Nephron (organoid): ENCODE results near the gene GPR25.
A peak's percentile ranks its signal among the peaks of the same experiment; 100 is the strongest.
"Not testable (repeated sequence)": the region's sequence is repeated elsewhere in the genome, so short reads cannot be mapped to it uniquely, and the experiment has no call there.

Experiments
- H3K27ac Mint-ChIP-seq, 3 experiments: 2 replicates each; pipeline ENCODE4 v1.8.0; 2020; ENCODE audit warnings: mixed read lengths in 3 of 3, mild to moderate bottlenecking in 2 of 3, moderate library complexity in 1 of 3
- H3K27me3 Mint-ChIP-seq: 2 replicates; pipeline ENCODE4 v1.8.0; 2021; ENCODE audit warnings: low read depth, mild to moderate bottlenecking, moderate library complexity, mixed read lengths
- H3K36me3 Mint-ChIP-seq: 2 replicates; pipeline ENCODE4 v1.8.0; 2020; ENCODE audit warnings: low read depth, mixed read lengths
- H3K4me1 Mint-ChIP-seq: 2 replicates; pipeline ENCODE4 v1.8.0; 2020; ENCODE audit warnings: mixed read lengths
- H3K4me3 Mint-ChIP-seq, 3 experiments: 2 replicates each; pipeline ENCODE4 v1.8.0; 2020; ENCODE audit warnings: mild to moderate bottlenecking in 3 of 3, mixed read lengths in 3 of 3, moderate library complexity in 2 of 3
- H3K9me3 Mint-ChIP-seq: 2 replicates; pipeline ENCODE4 v1.8.0; 2020; ENCODE audit warnings: mixed read lengths
- TF ChIP-seq, protein P1 (sequence below), 3 experiments: fragments of 200-600 bp; sonication (generic); IDR thresholded peaks; one replicate each; pipeline ENCODE4 v1.5.0; 2021; ENCODE audit warnings: antibody characterized with exemption in 3 of 3; ENCODE audit not compliant: unreplicated experiment in 3 of 3

GPR25 gene

DNA sequence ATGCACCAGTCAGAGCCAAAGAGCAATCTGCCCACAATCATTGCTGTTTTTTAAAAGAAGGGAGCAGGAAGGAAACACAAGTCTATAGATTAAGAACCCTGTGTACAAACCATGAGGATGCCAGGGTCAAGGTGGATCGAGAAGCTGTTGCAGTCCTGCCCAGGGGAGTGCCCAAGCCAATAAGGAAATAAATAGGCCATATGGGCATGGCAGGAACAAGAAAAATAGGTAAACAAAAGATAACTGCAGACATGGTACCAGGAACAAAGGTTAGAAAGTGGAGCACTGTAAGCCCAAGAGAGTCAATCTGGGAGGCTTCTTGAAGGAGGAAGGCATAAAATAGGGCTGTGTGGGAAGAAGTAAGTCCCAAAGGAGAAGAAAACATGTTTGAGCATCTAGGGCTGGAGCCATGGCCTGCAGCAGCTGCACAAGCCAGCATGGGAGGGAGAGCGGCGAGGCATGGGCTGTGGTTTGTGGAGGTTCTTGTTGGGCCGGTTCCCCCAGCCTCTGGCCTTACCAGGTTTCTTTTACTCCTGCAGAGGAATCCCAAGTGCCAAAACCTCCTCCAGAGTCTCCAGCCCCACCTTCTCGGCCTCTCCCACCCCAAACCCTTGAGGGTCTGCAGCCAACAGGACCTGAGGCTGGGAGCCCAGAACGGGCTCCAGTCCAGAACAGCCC, 35.5 kb downstream of the GPR25 start:
- Mint-ChIP-seq H3K4me1 (peaks cover 4% of the 10 kb centered on the region), H3K27ac (peak overlapping the region in 1 of 3 experiments; percentile 94), H3K9me3 (no peaks in the 10 kb centered on the region), H3K36me3 (peaks cover 61% of the 10 kb centered on the region), H3K27me3 (peaks cover 3% of the 10 kb centered on the region), H3K4me3 (no peak overlapping the region)
- TF ChIP-seq, protein P1, sequence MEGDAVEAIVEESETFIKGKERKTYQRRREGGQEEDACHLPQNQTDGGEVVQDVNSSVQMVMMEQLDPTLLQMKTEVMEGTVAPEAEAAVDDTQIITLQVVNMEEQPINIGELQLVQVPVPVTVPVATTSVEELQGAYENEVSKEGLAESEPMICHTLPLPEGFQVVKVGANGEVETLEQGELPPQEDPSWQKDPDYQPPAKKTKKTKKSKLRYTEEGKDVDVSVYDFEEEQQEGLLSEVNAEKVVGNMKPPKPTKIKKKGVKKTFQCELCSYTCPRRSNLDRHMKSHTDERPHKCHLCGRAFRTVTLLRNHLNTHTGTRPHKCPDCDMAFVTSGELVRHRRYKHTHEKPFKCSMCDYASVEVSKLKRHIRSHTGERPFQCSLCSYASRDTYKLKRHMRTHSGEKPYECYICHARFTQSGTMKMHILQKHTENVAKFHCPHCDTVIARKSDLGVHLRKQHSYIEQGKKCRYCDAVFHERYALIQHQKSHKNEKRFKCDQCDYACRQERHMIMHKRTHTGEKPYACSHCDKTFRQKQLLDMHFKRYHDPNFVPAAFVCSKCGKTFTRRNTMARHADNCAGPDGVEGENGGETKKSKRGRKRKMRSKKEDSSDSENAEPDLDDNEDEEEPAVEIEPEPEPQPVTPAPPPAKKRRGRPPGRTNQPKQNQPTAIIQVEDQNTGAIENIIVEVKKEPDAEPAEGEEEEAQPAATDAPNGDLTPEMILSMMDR (IDR thresholded peaks at IDR 0.05; ENCODE audit: unreplicated experiment in 3 of 3): no peak

DNA sequence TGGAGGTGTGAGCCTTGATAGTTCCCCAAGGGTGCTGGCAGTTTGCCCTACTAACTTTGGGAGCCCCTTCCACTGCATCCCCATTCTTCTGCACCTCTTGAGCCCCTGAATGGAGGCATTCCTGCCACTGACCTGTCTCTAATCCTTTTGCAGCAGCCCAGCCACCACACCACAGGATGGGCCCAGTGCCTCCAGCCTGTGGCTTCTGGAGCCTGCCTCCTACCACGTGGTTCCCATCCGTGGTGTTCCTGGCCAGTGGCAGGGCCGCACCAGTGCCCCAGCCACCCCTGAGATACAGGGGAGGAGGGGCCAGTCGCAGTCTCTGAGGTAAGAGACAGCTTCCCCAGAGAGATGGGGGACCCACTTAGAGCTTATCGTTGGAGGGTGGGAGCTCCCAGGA, 36.3 kb downstream of the GPR25 start:
- Mint-ChIP-seq H3K4me1 (peaks cover 4% of the 10 kb centered on the region), H3K27me3 (peaks cover 3% of the 10 kb centered on the region), H3K36me3 (peaks cover 67% of the 10 kb centered on the region), H3K27ac (peak overlapping the region in 1 of 3 experiments; percentile 94), H3K9me3 (no peaks in the 10 kb centered on the region), H3K4me3 (no peak overlapping the region)
- TF ChIP-seq, protein P1 (IDR thresholded peaks at IDR 0.05; ENCODE audit: unreplicated experiment in 3 of 3): no peak

DNA sequence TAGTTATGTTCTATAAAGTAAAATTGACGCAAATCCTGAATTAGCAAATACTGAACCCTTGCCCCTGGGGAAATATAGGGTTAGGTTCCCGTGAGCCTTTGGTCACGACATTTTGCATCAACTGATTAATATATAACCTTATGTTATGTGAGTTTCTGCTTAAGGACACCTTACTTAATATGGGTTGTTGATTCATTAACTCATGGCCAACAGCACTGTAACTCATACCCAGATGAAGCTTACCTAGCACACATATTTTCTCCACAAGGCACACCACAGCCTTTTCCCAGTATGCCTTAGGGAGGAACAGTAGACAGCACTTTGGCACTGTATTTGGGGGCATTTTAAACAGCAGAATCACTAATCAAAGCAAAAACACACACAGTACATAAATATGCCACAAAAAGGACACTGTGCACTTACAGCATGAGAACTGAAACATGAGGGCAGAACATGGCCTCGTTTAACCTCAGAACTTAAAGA, 37.0 kb downstream of the GPR25 start:
- peak overlapping the region in 2 of 3 experiments; percentile 18 to 94 for H3K27ac Mint-ChIP-seq
- H3K4me1 Mint-ChIP-seq: peaks cover 4% of the 10 kb centered on the region
- H3K4me3 Mint-ChIP-seq: no peak overlapping the region
- H3K27me3 Mint-ChIP-seq: peaks cover 3% of the 10 kb centered on the region
- H3K36me3 Mint-ChIP-seq: peaks cover 66% of the 10 kb centered on the region
- no peaks in the 10 kb centered on the region for H3K9me3 Mint-ChIP-seq
- TF ChIP-seq, protein P1 (IDR thresholded peaks at IDR 0.05; ENCODE audit: unreplicated experiment in 3 of 3): no peak

DNA sequence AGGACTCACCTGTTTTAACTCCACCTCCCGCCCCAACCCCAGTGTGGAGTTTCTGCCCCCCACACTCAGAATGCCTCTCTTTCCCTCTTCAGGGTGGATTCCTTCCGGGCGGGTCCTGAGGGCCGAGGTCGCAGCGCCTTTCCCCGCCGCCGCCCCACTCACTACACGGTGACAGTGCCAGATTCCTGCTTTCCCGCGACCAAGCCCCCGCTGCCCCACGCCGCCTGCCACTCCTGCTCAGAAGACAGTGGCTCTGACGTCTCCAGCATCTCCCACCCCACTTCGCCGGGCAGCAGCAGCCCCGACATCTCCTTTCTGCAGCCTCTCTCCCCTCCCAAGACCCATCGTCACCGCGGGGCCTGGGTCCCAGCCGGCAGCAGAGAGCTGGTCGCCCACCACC, 38.6 kb downstream of the GPR25 start:
- TF ChIP-seq, protein P1 (IDR thresholded peaks at IDR 0.05; ENCODE audit: unreplicated experiment in 3 of 3): no peak
- Mint-ChIP-seq H3K4me3 (no peak overlapping the region), H3K9me3 (no peaks in the 10 kb centered on the region), H3K27me3 (peaks cover 3% of the 10 kb centered on the region), H3K36me3 (peaks cover 61% of the 10 kb centered on the region), H3K27ac (no peak overlapping the region), H3K4me1 (peaks cover 4% of the 10 kb centered on the region)

DNA sequence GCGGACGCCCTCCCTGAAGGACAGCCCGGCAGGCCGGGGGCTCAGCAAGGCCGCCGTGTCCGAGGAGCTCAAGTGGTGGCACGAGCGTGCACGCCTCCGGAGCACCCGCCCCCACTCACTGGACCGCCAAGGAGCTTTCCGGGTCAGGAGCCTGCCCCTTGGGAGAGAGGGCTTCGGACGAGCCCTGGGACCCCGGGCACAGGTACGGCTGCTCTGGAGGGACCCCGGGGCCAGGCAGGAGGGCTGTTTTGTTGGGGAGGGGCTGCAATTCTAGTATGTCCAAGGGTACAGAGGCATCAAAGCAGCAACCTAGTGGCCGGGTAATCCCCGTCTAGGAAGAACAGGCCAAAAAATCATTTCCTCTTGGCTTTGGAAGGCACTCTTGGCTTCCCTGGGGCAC, 39.2 kb downstream of the GPR25 start:
- peaks cover 56% of the 10 kb centered on the region for H3K36me3 Mint-ChIP-seq

DNA sequence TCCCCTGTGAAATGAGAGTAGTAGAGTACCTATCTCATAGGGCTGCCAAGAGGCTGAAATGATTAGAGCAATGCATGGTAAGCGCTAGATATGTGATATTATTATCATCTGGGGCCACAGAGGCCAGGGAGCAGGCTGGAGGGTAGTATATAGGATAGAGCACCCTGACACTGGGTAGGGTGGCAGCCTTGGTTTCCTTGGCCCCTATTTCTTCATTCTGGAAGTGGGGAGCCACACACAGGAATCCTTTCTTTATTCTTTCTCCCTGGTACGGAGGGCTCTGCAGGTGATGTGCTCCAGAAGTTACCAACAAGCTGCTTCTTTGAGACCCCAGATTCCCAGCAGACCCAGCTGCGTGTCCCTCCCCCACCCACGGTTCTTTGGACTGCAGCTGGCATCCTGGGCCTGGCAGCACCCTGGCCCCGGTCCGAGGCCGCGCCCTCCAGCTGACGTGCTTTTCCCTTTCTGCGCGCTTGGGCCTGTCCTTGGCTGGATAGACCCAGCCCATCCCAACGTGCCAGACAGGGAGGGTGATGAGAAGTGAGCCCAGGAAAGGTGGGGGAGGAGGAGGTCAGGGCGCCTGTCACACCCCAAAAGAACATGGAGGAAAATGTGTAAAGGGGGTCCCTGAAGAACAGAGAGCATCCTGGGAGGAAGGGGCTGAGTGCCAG, 40.1 kb downstream of the GPR25 start:
- TF ChIP-seq, protein P1 (IDR thresholded peaks at IDR 0.05; ENCODE audit: unreplicated experiment in 3 of 3): no peak
- Mint-ChIP-seq H3K4me3 (no peak overlapping the region), H3K27ac (no peak overlapping the region), H3K4me1 (peaks cover 4% of the 10 kb centered on the region), H3K9me3 (no peaks in the 10 kb centered on the region), H3K36me3 (peaks cover 50% of the 10 kb centered on the region), H3K27me3 (peaks cover 3% of the 10 kb centered on the region)

More for the DNA sequence above, 39.2 kb downstream of the GPR25 start:
- H3K9me3 Mint-ChIP-seq, H3K4me3 Mint-ChIP-seq, H3K27me3 Mint-ChIP-seq, H3K27ac Mint-ChIP-seq, H3K4me1 Mint-ChIP-seq: not testable (repeated sequence)
